CD4-positive, alpha-beta memory T cell (primary cell): ENCODE data around the gene ZSCAN29. TPM values are rescaled to one million over a fixed set of nuclear protein-coding genes. Genes with fewer than 3 reads are reported as not detected.

Experiments used
- CTCF ChIA-PET: fragments of 350-600 bp; sonication (Branson Sonifier 250); formaldehyde crosslinking; loops from one replicate; lab custom pipeline; 2021; ENCODE audit warnings: inconsistent platforms; ENCODE audit not compliant: partially characterized antibody; lab: Charles Lee
- POLR2A ChIA-PET: fragments of 350-600 bp; sonication (Branson Sonifier 250); formaldehyde crosslinking; loops from one replicate; lab custom pipeline; 2021; ENCODE audit not compliant: partially characterized antibody; lab: Charles Lee
- DNase-seq, 5 donors: peaks; one replicate each; pipeline versions ENCODE4 v3.0.0 to v3.0.0-alpha.2; 2020 to 2022; ENCODE audit warnings: mixed read lengths in 1 of 5
- H3K27ac ChIP-seq: one replicate; pipeline ENCODE4 v1.7.0; 2013; ENCODE audit warnings: low read depth, low read length
- H3K27me3 ChIP-seq: 2 replicates; pipeline ENCODE4 v1.7.0; 2013; ENCODE audit warnings: mild to moderate bottlenecking, low read length, moderate library complexity; ENCODE audit not compliant: insufficient read depth
- H3K36me3 ChIP-seq: 2 replicates; pipeline ENCODE4 v1.7.0; 2013; ENCODE audit warnings: mild to moderate bottlenecking, low read length, moderate library complexity; ENCODE audit not compliant: insufficient read depth
- H3K4me1 ChIP-seq: 2 replicates; pipeline ENCODE4 v1.7.0; 2013; ENCODE audit warnings: mild to moderate bottlenecking, low read length, moderate library complexity; ENCODE audit not compliant: insufficient read depth
- H3K4me3 ChIP-seq, 2 donors: one replicate each; pipeline ENCODE4 v1.7.0; 2013; ENCODE audit warnings: low read length in 2 of 2, mild to moderate bottlenecking in 1 of 2
- H3K9me3 ChIP-seq, 2 donors: one replicate each; pipeline ENCODE4 v1.7.0; 2013; ENCODE audit warnings: low read length in 2 of 2, control low read depth in 1 of 2; ENCODE audit not compliant: control insufficient read depth in 1 of 2
- H3K27ac Mint-ChIP-seq, 7 donors: one replicate each; pipeline ENCODE4 v1.8.0; 2020 to 2021; ENCODE audit warnings: mixed read lengths in 7 of 7, mild to moderate bottlenecking in 6 of 7, inconsistent platforms in 3 of 7, moderate library complexity in 3 of 7
- H3K27me3 Mint-ChIP-seq, 2 donors: one replicate each; pipeline ENCODE4 v1.8.0; 2020 to 2021; ENCODE audit warnings: mixed read lengths in 2 of 2
- H3K36me3 Mint-ChIP-seq, 2 donors: one replicate each; pipeline ENCODE4 v1.8.0; 2020 to 2021; ENCODE audit warnings: mixed read lengths in 2 of 2, inconsistent platforms in 1 of 2, mild to moderate bottlenecking in 1 of 2
- H3K4me1 Mint-ChIP-seq, 4 donors: one replicate each; pipeline ENCODE4 v1.8.0; 2020 to 2021; ENCODE audit warnings: mixed read lengths in 4 of 4, mild to moderate bottlenecking in 1 of 4
- H3K4me3 Mint-ChIP-seq, 8 donors: one replicate each; pipeline ENCODE4 v1.8.0; 2020 to 2021; ENCODE audit warnings: mixed read lengths in 8 of 8, mild to moderate bottlenecking in 7 of 8, moderate library complexity in 6 of 8, inconsistent platforms in 3 of 8
- H3K9me3 Mint-ChIP-seq, 8 donors: one replicate each; pipeline ENCODE4 v1.8.0; 2020 to 2021; ENCODE audit warnings: mixed read lengths in 8 of 8, mild to moderate bottlenecking in 5 of 8, inconsistent platforms in 3 of 8, moderate library complexity in 1 of 8
- intact Hi-C: fragments of 100-400 bp; cut with micrococcal nuclease; formaldehyde crosslinking; loops from one replicate; pipeline ENCODE4 v1.15.1; 2023
- polyA plus RNA-seq, 2 donors: library from polyadenylated mRNA; unstranded; fragments of 300-500 nt; fragmentation: Illumina TruSeq; gene quantifications; one replicate each; pipeline ENCODE4 v1.2.3, GENCODE V29; 2021
- total RNA-seq, 2 experiments: library from RNA; stranded (reverse); gene quantifications; one replicate each; pipeline ENCODE4 v1.2.3, GENCODE V29; 2021

ZSCAN29 gene
- total and polyA plus RNA-seq, 4 experiments from 2014 or later, result 1.4 to 36.4 (median 21.2) TPM

- peaks cover 9 to 17% of the 10 kb centered on the region in 2 donors for H3K36me3 Mint-ChIP-seq
- peak overlapping the region; percentile 67 to 91 for H3K4me3 ChIP-seq
- peaks cover 0 to 6% (median 0%) of the 10 kb centered on the region in 8 donors for H3K9me3 Mint-ChIP-seq
- peaks cover 0 to 3% of the 10 kb centered on the region in 2 donors for H3K27me3 Mint-ChIP-seq
- H3K27ac ChIP-seq, result peak overlapping the region; percentile 90
- ChIA-PET CTCF (interaction anchor here (1.5 kb wide), 2 partner anchors 41 to 104 kb away, joined by 3 to 4 read pairs; partner anchors contain the start of gene ZSCAN29), POLR2A (interaction anchor here (0.8 to 1.5 kb wide), 6 partner anchors 41 to 463 kb away, joined by 3 to 8 read pairs (median 4); partner anchors contain the start of genes CCNDBP1, SERF2, TUBGCP4 and ZSCAN29)
- peak in 1 of 5 donors; percentile 46 for DNase-seq
- H3K36me3 ChIP-seq, result no peaks in the 10 kb centered on the region
- H3K4me3 Mint-ChIP-seq, result peak overlapping the region; percentile 94 to 99 (median 96)
- no peaks in the 10 kb centered on the region for H3K9me3 ChIP-seq
- H3K4me1 ChIP-seq, result peaks cover 22% of the 10 kb centered on the region
- intact Hi-C loops, result no loop called here
- peak overlapping the region; percentile 98 to 100 (median 99) for H3K27ac Mint-ChIP-seq
- H3K27me3 ChIP-seq, result no peaks in the 10 kb centered on the region
- H3K4me1 Mint-ChIP-seq, result peaks cover 16 to 50% (median 31%) of the 10 kb centered on the region in 4 donors
Measured at GRCh38 chr15:43329217-43329959, 41.5 kb downstream of the ZSCAN29 start.

- Histone ChIP-seq H3K4me1 (peaks cover 15% of the 10 kb centered on the region), H3K27ac (no peak overlapping the region), H3K9me3 (no peaks in the 10 kb centered on the region), H3K4me3 (no peak overlapping the region), H3K27me3 (no peaks in the 10 kb centered on the region), H3K36me3 (no peaks in the 10 kb centered on the region)
- intact Hi-C loops, result no loop called here
- peaks cover 0 to 3% (median 0%) of the 10 kb centered on the region in 8 donors for H3K9me3 Mint-ChIP-seq
- H3K36me3 Mint-ChIP-seq, result peaks cover 3 to 4% of the 10 kb centered on the region in 2 donors
- POLR2A ChIA-PET, result no interaction called here
- DNase-seq, result no peak
- CTCF ChIA-PET, result interaction anchor here (1.0 kb wide), 1 partner anchor 189 kb away, joined by 3 read pairs; no protein-coding TSS in a partner anchor
- H3K27ac Mint-ChIP-seq, result no peak overlapping the region
- peaks cover 7 to 36% (median 22%) of the 10 kb centered on the region in 4 donors for H3K4me1 Mint-ChIP-seq
- H3K4me3 Mint-ChIP-seq, result no peak overlapping the region
- no peaks in the 10 kb centered on the region for H3K27me3 Mint-ChIP-seq
Measured at GRCh38 chr15:43325039-43325684, 45.7 kb downstream of the ZSCAN29 start.

- Histone ChIP-seq H3K9me3 (no peaks in the 10 kb centered on the region), H3K4me1 (no peaks in the 10 kb centered on the region), H3K4me3 (no peak overlapping the region), H3K27ac (no peak overlapping the region), H3K27me3 (no peaks in the 10 kb centered on the region), H3K36me3 (no peaks in the 10 kb centered on the region)
- ChIA-PET CTCF (interaction anchor here (1.3 kb wide), 1 partner anchor 34 kb away, joined by 5 read pairs; no protein-coding TSS in a partner anchor), POLR2A (interaction anchor here (0.6 kb wide), 1 partner anchor 8 kb away, joined by 4 read pairs; no protein-coding TSS in a partner anchor)
- no peak overlapping the region for H3K4me3 Mint-ChIP-seq
- no peaks in the 10 kb centered on the region for H3K9me3 Mint-ChIP-seq
- DNase-seq, result no peak
- intact Hi-C loops, result no loop called here
- H3K4me1 Mint-ChIP-seq, result no peaks in the 10 kb centered on the region
- H3K27ac Mint-ChIP-seq, result no peak overlapping the region
- no peaks in the 10 kb centered on the region for H3K36me3 Mint-ChIP-seq
- H3K27me3 Mint-ChIP-seq, result peaks cover 15 to 18% of the 10 kb centered on the region in 2 donors
Measured at GRCh38 chr15:43318990-43319771, 51.7 kb downstream of the ZSCAN29 start.

DNA sequence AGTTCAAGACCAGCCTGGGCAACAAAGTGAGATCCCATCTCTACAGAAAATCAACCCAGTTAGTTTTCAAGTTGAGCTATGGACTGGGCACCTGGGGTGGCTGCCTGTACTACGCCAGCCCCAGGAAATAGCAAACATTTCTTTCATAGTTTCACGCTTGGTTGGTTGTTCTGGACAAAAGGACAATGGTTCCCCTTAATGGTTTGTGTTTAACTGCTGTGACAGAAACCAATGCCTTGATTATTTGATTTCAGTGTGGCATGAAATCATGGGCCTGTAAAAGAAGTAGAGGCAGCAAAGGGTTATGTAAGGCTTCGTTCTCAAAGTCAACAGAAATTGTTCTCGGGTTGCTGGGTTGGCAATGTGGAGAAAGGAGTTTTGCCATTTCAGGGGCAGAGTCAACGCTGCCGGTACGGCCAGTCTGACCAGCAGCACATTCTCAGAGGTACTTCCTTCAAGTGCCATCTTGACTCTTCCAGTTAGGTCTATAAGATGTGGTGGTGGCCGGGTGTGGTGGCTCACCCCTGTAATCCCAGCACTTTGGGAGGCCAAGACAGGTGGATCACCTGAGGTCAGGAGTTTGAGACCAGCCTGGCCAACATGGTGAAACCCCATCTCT, 53.2 kb downstream of the ZSCAN29 start:
- H3K4me3 Mint-ChIP-seq, result no peak overlapping the region
- no peak overlapping the region for H3K27ac Mint-ChIP-seq
- no peak for DNase-seq
- Histone ChIP-seq H3K27me3 (no peaks in the 10 kb centered on the region), H3K4me3 (no peak overlapping the region), H3K4me1 (no peaks in the 10 kb centered on the region), H3K9me3 (no peaks in the 10 kb centered on the region), H3K36me3 (no peaks in the 10 kb centered on the region), H3K27ac (no peak overlapping the region)
- CTCF ChIA-PET, result no interaction called here
- H3K36me3 Mint-ChIP-seq, result no peaks in the 10 kb centered on the region
- intact Hi-C loops, result no loop called here
- no peaks in the 10 kb centered on the region for H3K4me1 Mint-ChIP-seq
- POLR2A ChIA-PET, result no interaction called here
- H3K27me3 Mint-ChIP-seq, result peaks cover 20 to 24% of the 10 kb centered on the region in 2 donors
- no peaks in the 10 kb centered on the region for H3K9me3 Mint-ChIP-seq

DNA sequence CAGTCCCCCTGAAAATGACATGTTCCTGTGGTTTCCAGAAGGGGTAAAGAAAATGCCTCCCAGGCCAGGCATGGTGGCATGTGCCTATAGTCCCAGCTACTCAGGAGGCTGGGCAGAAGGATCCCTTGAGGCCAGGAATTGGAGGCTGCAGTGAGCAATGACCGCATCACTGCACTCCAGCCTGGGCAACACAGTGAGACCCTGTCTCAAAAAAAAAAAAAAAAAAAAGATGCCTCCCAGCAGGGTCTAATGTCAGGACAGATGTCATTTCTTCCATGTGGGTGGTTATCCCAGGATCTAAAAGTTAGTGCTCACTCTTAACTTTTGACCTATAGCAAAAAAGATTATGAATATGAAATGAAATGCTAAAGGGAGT, 53.9 kb downstream of the ZSCAN29 start:
- ChIA-PET POLR2A (no interaction called here), CTCF (no interaction called here)
- Mint-ChIP-seq H3K4me1 (no peaks in the 10 kb centered on the region), H3K27me3 (peaks cover 24 to 27% of the 10 kb centered on the region in 2 donors), H3K4me3 (no peak overlapping the region), H3K27ac (no peak overlapping the region), H3K36me3 (no peaks in the 10 kb centered on the region), H3K9me3 (no peaks in the 10 kb centered on the region)
- Histone ChIP-seq H3K4me3 (no peak overlapping the region), H3K27ac (no peak overlapping the region), H3K36me3 (no peaks in the 10 kb centered on the region), H3K27me3 (no peaks in the 10 kb centered on the region), H3K4me1 (no peaks in the 10 kb centered on the region), H3K9me3 (no peaks in the 10 kb centered on the region)
- intact Hi-C loops, result no loop called here
- DNase-seq, result no peak

DNA sequence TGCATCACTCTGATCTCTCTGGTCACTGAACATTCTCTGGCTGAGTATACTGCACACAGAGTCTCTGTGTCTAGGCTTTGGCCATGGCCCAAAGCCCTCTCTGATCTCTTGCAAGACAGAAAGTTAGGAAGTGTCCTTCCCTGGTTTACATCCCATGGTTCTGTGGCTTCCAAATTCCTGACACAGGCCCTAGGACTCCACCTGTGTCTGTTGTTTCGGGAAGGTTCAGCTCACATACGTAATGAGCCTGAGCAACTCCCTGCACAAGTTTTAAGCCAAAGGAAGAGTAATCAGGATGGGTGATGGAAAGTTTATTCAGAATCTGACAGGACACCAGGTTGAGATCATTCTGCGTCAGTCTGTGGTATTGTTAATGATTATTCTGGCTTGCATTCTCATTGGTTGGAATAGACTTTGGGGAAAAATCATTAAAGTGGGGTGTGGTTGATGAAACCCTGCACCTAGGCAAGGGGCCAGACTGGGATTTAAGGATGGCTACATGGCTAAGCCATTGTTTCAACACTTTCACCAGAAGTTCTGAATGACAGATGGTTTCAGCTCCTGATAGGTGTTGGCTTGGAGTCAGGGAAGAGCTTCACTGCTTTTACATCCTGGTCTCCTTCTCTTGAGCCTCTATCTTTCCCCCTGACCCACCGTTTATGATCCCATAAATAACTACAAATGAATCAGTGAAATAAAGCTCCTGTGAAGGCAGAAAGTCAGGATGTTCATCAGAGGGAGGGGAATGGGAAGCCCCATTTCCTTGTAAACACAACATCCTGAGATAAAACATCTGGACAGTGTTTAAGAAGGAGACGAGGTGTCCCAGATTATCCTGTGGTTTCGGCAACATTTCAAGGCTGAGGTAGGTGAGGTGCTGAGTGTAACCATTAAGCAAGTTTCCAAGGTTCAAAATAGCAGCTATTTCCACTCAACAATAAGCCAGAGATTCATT, 54.5 kb downstream of the ZSCAN29 start:
- H3K4me1 Mint-ChIP-seq, result no peaks in the 10 kb centered on the region
- no peak overlapping the region for H3K27ac Mint-ChIP-seq
- Histone ChIP-seq H3K27me3 (no peaks in the 10 kb centered on the region), H3K4me1 (no peaks in the 10 kb centered on the region), H3K27ac (no peak overlapping the region), H3K36me3 (no peaks in the 10 kb centered on the region), H3K9me3 (no peaks in the 10 kb centered on the region), H3K4me3 (no peak overlapping the region)
- intact Hi-C loops, result no loop called here
- ChIA-PET CTCF (no interaction called here), POLR2A (no interaction called here)
- no peak overlapping the region for H3K4me3 Mint-ChIP-seq
- H3K9me3 Mint-ChIP-seq, result no peaks in the 10 kb centered on the region
- no peak for DNase-seq
- H3K36me3 Mint-ChIP-seq, result no peaks in the 10 kb centered on the region
- H3K27me3 Mint-ChIP-seq, result peaks cover 24 to 33% of the 10 kb centered on the region in 2 donors
